HCT116 (cell line): Measurements from ENCODE around the gene INS. TPM values are rescaled to one million over a fixed set of nuclear protein-coding genes. Genes with fewer than 3 reads are reported as not detected.

ENCODE experiments used
- ATAC-seq: fragments of 200-7000 bp; cut with Tn5 transposase; 2 replicates; pipeline ENCODE4 v1.9.1; 2020; ENCODE audit warnings: mild to moderate bottlenecking, moderate library complexity
- BruUV-seq: library from RNA; stranded (reverse); fragments of 400-500 nt; replicated peaks from 2 replicates; lab custom pipeline; 2021; lab: Mats Ljungman, UMichigan
- CTCF ChIA-PET: fragments of 300-600 bp; sonication (Branson Sonifier 250); formaldehyde crosslinking; loops from one replicate; lab custom pipeline; 2021; ENCODE audit warnings: antibody characterized with exemption; lab: Charles Lee
- POLR2A ChIA-PET: fragments of 300-600, 350-600 bp; sonication (Branson Sonifier 250); formaldehyde crosslinking; loops from one replicate; lab custom pipeline; 2021; ENCODE audit warnings: antibody characterized with exemption; lab: Charles Lee
- RAD21 ChIA-PET, 2 experiments: fragments of 300-600 bp; sonication (Branson Sonifier 250); formaldehyde crosslinking; loops; one replicate each; lab custom pipeline; 2023; ENCODE audit warnings: low total read pairs in 2 of 2; ENCODE audit not compliant: uncharacterized antibody in 2 of 2, unreplicated experiment in 2 of 2, low non-redundant PET in 1 of 2; lab: Charles Lee
- DNase-seq: peaks from one replicate; pipeline ENCODE4 v3.0.0-alpha.2; 2010; ENCODE audit warnings: low read depth, low spot score
- H2AFZ ChIP-seq: fragments of 200-600 bp; shearing (Covaris generic), sonication (generic); 2 replicates; pipeline ENCODE4 v1.6.1; 2017; ENCODE audit warnings: low read depth, mixed run types, mixed read lengths, antibody characterized with exemption, low read length; ENCODE audit not compliant: poor library complexity, severe bottlenecking
- H3K27ac ChIP-seq: 2 replicates; pipeline ENCODE4 v1.5.1; 2012; ENCODE audit warnings: low read depth, low read length
- H3K27me3 ChIP-seq: fragments of 200-600 bp; sonication (generic); 2 replicates; pipeline ENCODE4 v1.6.1; 2016; ENCODE audit warnings: mixed run types, low read length, mixed read lengths; ENCODE audit not compliant: insufficient read depth
- H3K36me3 ChIP-seq, 2 experiments: fragments of 200-500 bp in 1 of 2; fragments of 200-600 bp in 1 of 2; sonication (Bioruptor generic) in 1 of 2; sonication (generic) in 1 of 2; 2 replicates each; pipeline versions ENCODE4 v1.5.1 to v1.6.1; 2014 to 2016; ENCODE audit warnings: low read length in 2 of 2, inconsistent platforms in 1 of 2, mixed read lengths in 1 of 2, mixed run types in 1 of 2; ENCODE audit not compliant: insufficient read depth in 2 of 2, control insufficient read depth in 1 of 2
- H3K4me1 ChIP-seq, 2 experiments: fragments of 200-600 bp in 1 of 2; sonication (generic) in 1 of 2; 2 replicates each; pipeline versions ENCODE4 v1.5.1 to v1.6.1; 2012 to 2017; ENCODE audit warnings: low read length in 2 of 2, inconsistent platforms in 1 of 2, mild to moderate bottlenecking in 1 of 2, mixed read lengths in 1 of 2, mixed run types in 1 of 2, moderate library complexity in 1 of 2; ENCODE audit not compliant: insufficient read depth in 2 of 2, control insufficient read depth in 1 of 2
- H3K4me2 ChIP-seq: fragments of 200-600 bp; sonication (generic); 2 replicates; pipeline ENCODE4 v1.6.1; 2017; ENCODE audit warnings: mixed run types, low read length, mixed read lengths
- H3K4me3 ChIP-seq, 2 experiments: fragments of 200-600 bp in 1 of 2; sonication (generic) in 1 of 2; replicated peaks in 1 of 2; 2 replicates each; pipeline ENCODE4 v1.5.1; 2011 to 2016; ENCODE audit warnings: low read length in 2 of 2, control low read depth in 1 of 2, low read depth in 1 of 2, mild to moderate bottlenecking in 1 of 2, mixed read lengths in 1 of 2, mixed run types in 1 of 2
- H3K79me2 ChIP-seq: fragments of 200-600 bp; sonication (generic); 2 replicates; pipeline ENCODE4 v1.6.1; 2017; ENCODE audit warnings: mild to moderate bottlenecking, mixed run types, low read length, moderate library complexity, mixed read lengths; ENCODE audit not compliant: insufficient read depth
- H3K9ac ChIP-seq: fragments of 200-600 bp; sonication (generic); 2 replicates; pipeline ENCODE4 v1.6.1; 2016; ENCODE audit warnings: low read length, mixed read lengths
- H3K9me2 ChIP-seq: fragments of 200-600 bp; sonication (generic), shearing (Covaris generic); 2 replicates; pipeline ENCODE4 v1.6.1; 2017; ENCODE audit warnings: mixed run types, mild to moderate bottlenecking, moderate library complexity; ENCODE audit not compliant: insufficient read depth
- H3K9me3 ChIP-seq, 2 experiments: fragments of 200-500 bp in 1 of 2; fragments of 200-600 bp in 1 of 2; sonication (Bioruptor generic) in 1 of 2; sonication (generic) in 1 of 2; 2 replicates each; pipeline ENCODE4 v1.6.1; 2014 to 2017; ENCODE audit warnings: low read length in 2 of 2, mixed read lengths in 2 of 2, inconsistent platforms in 1 of 2, low read depth in 1 of 2, mild to moderate bottlenecking in 1 of 2, mixed run types in 1 of 2, moderate library complexity in 1 of 2; ENCODE audit not compliant: control insufficient read depth in 1 of 2, insufficient read depth in 1 of 2
- H4K20me1 ChIP-seq: fragments of 200-600 bp; sonication (generic), shearing (Covaris generic); 2 replicates; pipeline ENCODE4 v1.6.1; 2017; ENCODE audit warnings: mixed run types, mild to moderate bottlenecking, moderate library complexity; ENCODE audit not compliant: insufficient read depth
- ATF3 ChIP-seq: IDR thresholded peaks from 2 replicates; pipeline ENCODE4 v1.6.1; 2012
- ELF1 ChIP-seq: IDR thresholded peaks from 2 replicates; pipeline ENCODE4 v1.6.1; 2012; ENCODE audit warnings: low read depth, borderline replicate concordance
- FOSL1 ChIP-seq: IDR thresholded peaks from 2 replicates; pipeline ENCODE4 v1.6.1; 2012; ENCODE audit warnings: low read depth
- JUND ChIP-seq: IDR thresholded peaks from 2 replicates; pipeline ENCODE4 v1.6.1; 2012
- POLR2A ChIP-seq: IDR thresholded peaks from 2 replicates; pipeline ENCODE4 v1.7.0; 2011; ENCODE audit warnings: borderline replicate concordance; ENCODE audit not compliant: insufficient read depth, insufficient read length; ENCODE audit errors: extremely low read depth
- POLR2AphosphoS5 ChIP-seq: IDR thresholded peaks from 2 replicates; pipeline ENCODE4 v1.6.1; 2011; ENCODE audit warnings: mild to moderate bottlenecking, low read depth, low read length, moderate library complexity
- REST ChIP-seq: IDR thresholded peaks from 2 replicates; pipeline ENCODE4 v1.6.1; 2012; ENCODE audit warnings: low read depth
- SIN3A ChIP-seq: IDR thresholded peaks from 2 replicates; pipeline ENCODE4 v1.6.1; 2012; ENCODE audit warnings: low read depth
- SP1 ChIP-seq: IDR thresholded peaks from 2 replicates; pipeline ENCODE4 v1.6.1; 2012; ENCODE audit warnings: low read depth
- SRF ChIP-seq: IDR thresholded peaks from 2 replicates; pipeline ENCODE4 v1.6.1; 2012; ENCODE audit warnings: low read depth
- YY1 ChIP-seq: IDR thresholded peaks from 2 replicates; pipeline ENCODE4 v1.6.1; 2011; ENCODE audit warnings: low read length, low read depth, moderate library complexity, mild to moderate bottlenecking; ENCODE audit not compliant: insufficient replicate concordance; ENCODE audit errors: extremely low read depth
- ZBTB33 ChIP-seq: IDR thresholded peaks from 2 replicates; pipeline ENCODE4 v1.6.1; 2011; ENCODE audit warnings: mild to moderate bottlenecking, low read length, moderate library complexity; ENCODE audit not compliant: insufficient replicate concordance; ENCODE audit errors: extremely low read depth
- ZFX ChIP-seq: fragments of 450-650 bp; IDR thresholded peaks from 2 replicates; pipeline ENCODE4 v1.6.1; 2017
- ZNF274 ChIP-seq: fragments of 200-500 bp; sonication (Bioruptor generic); IDR thresholded peaks from 2 replicates; pipeline ENCODE4 v1.6.1; 2014; ENCODE audit warnings: mild to moderate bottlenecking, low read depth, low read length, inconsistent platforms
- intact Hi-C: fragments of 100-400 bp; cut with micrococcal nuclease; formaldehyde crosslinking; loops from 2 replicates; pipeline ENCODE4 v1.10.0; 2022
- total RNA-seq: library from RNA; stranded (reverse); gene quantifications from one replicate; pipeline ENCODE4 v1.2.1, GENCODE V29; 2021; ENCODE audit not compliant: unreplicated experiment

Gene INS
- total RNA-seq, 1 experiment from 2014 or later, result 0.44 TPM

GRCh38 chr11:2179516-2179915, 18.5 kb upstream of the INS start:
- no TSS peak for BruUV-seq
- intact Hi-C loops, result no loop called here
- Histone ChIP-seq H3K27me3 (no peaks in the 10 kb centered on the region), H3K9ac (peak overlapping the region; percentile 43), H3K79me2 (no peaks in the 10 kb centered on the region), H3K4me2 (peak overlapping the region; percentile 90), H3K9me2 (no peaks in the 10 kb centered on the region), H3K4me3 (peak overlapping the region in 1 of 2 experiments; percentile 30; a peak in 2 of 4 replicates), H4K20me1 (no peaks in the 10 kb centered on the region), H3K27ac (peak overlapping the region; percentile 40), H3K4me1 (peaks cover 30 to 63% of the 10 kb centered on the region in 2 experiments), H3K9me3 (no peaks in the 10 kb centered on the region), H3K36me3 (no peaks in the 10 kb centered on the region), H2AFZ (no peak overlapping the region)
- ChIA-PET CTCF (interaction anchor here (1.0 kb wide), 1 partner anchor 7 kb away, joined by 3 read pairs; no protein-coding TSS in a partner anchor), POLR2A (no interaction called here), RAD21 (no interaction called here)
- no peak for DNase-seq
- peak; percentile 13 for ATAC-seq
- no peak for TF ChIP-seq REST
- TF ChIP-seq JUND, result no peak
- TF ChIP-seq ZNF274, result no peak
- no peak for TF ChIP-seq ZBTB33
- TF ChIP-seq ELF1, result no peak
- TF ChIP-seq ZFX, result no peak
- TF ChIP-seq POLR2AphosphoS5, result no peak
- TF ChIP-seq YY1, result no peak
- no peak for TF ChIP-seq SIN3A
- no peak for TF ChIP-seq SRF
- TF ChIP-seq POLR2A, result no peak
- no peak for TF ChIP-seq FOSL1
- no peak for TF ChIP-seq SP1
- TF ChIP-seq ATF3, result no peak
- TF ChIP-seq, all 23 proteins: peak for 0
